Activated CD4-positive, alpha-beta T cell treated with anti-CD3 and anti-CD28 coated beads for 48 hours (primary cell): ENCODE results near the gene ULK4.

ENCODE experiments used
- DNase-seq: peaks from one replicate; pipeline ENCODE4 v3.0.0-alpha.2; 2020

Gene ULK4

GRCh38 chr3:41243183-41243582 is 718.7 kb downstream of the ULK4 start:
- DNase-seq, result no peak

DNA sequence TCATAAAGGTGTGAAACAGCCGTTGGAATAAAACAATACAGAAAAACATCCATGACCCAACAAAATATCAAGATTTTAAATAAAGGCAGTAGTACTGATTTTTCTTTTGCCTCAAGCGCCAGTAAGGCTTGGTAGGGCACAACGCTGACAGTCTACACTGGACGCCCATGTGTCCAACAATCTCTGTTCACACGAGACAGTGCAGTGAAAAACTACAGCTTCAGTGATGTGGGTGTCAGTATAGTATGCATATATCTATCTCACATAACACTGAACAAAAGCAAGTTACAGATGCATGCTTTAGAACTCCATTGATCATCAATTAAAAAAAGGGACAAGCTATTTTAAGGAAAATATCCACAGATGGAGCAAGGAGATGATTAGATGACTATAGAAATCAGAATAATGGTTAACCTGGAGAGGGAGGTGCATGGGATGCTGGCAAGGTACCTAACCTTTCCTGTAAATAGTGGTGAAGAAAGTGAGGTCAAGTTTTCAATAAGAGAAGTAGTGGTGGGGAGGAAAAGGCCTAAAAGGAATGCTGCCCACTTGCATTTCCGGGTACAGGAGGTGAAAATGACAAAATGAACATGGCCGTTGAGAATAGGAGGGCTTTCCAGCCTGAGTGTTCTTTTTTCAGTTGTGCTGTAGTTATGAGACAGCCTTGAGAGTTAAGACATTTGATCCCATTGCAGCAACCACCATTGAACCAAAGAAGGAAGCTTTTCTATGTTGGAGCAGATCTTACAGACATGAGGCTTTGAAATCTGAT is 719.9 kb downstream of the ULK4 start:
- DNase-seq, result no peak

DNA sequence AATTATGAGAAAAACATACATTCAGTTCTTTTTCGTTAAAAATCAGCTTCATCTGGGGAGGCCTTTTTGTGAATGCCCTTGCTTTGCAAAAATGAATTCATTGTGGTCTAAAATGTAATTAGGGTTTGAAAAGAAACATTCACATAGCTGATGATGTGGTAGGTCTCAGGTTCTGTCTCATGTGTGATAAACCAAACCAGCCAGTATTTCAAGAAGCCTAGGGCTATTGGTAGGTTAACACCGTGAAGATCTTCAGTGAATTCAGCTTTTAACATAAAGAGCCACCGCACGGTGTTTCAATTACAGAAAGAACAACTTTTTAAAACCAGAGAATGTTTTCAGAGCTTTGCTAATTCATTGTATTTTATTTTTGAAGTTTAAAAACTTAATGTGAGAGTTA is 720.7 kb downstream of the ULK4 start:
- no peak for DNase-seq

GRCh38 chr3:41239587-41239986 is 722.3 kb downstream of the ULK4 start:
- no peak for DNase-seq

- no peak for DNase-seq
These were observed 724.0 kb downstream of the ULK4 start for GRCh38 chr3:41237907-41238306.

GRCh38 chr3:41236228-41236627 is 725.7 kb downstream of the ULK4 start:
- no peak for DNase-seq

- no peak for DNase-seq
These were observed 726.8 kb downstream of the ULK4 start for GRCh38 chr3:41234823-41235721.

GRCh38 chr3:41224120-41224806 is 737.6 kb downstream of the ULK4 start:
- DNase-seq, result no peak

DNA sequence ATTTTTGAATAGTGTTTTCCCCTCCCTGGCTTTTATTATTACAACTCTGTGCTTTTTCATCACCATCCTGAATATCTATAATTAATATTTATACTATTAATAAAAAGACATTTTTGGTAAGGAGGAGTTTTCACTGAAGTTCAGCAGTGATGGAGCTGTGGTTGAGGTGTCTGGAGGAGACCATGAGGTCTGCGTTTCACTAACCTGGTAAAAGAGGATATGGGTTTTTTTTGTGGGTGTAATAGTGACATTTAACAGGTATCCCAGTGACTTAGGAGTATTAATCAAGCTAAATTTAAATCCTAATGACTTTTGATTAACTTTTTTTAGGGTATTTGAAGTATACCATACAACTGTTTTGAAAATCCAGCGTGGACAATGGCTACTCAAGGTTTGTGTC is 738.2 kb downstream of the ULK4 start:
- DNase-seq, result no peak

DNA sequence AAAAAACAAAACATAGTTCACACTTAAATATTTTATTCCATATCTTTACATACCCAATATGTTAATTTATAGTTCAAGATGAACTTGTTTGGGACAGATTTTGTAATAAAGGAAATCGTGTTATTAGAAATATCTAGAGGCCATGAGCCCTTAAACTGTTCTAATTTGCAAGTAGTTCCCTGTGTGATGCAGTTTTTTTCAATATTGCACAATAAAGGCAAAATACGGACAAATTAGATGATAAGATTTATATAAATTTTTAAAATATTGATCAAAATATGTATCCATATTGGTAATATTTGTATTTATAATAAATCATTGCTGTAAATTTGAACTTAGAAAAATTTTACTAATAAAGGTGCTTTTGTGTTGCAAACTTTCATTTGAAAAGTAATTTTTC is 738.8 kb downstream of the ULK4 start:
- DNase-seq, result no peak

GRCh38 chr3:41222501-41222900 is 739.4 kb downstream of the ULK4 start:
- DNase-seq, result no peak

DNA sequence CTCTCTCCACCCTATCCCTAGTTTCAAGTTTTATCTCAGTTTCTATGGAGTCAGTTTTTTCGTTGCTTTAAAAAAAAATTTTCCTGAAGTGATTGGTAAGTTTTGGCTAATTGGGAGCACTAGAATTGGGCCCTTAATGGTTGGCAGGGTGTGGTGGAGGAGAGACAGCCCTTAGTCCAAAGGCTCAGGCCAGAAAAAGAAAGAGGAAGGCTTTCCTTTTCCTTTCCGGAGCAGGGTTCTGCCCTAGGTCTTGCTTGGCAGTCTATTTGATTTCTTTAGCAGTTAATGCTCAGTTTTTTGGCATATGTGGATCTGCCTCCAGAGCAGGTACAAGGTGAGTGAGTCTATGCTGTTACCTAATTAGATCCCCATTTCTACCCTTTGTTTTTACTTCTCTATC is 739.9 kb downstream of the ULK4 start:
- DNase-seq, result no peak

GRCh38 chr3:41220906-41221677 is 740.8 kb downstream of the ULK4 start:
- no peak for DNase-seq

GRCh38 chr3:41219424-41219823 is 742.5 kb downstream of the ULK4 start:
- DNase-seq, result no peak

- DNase-seq, result no peak
These were observed 744.9 kb downstream of the ULK4 start for GRCh38 chr3:41216993-41217392.

- DNase-seq, result no peak
These were observed 745.5 kb downstream of the ULK4 start for GRCh38 chr3:41216422-41216821.

GRCh38 chr3:41213588-41213987 is 748.3 kb downstream of the ULK4 start:
- no peak for DNase-seq

- DNase-seq, result no peak
These were observed 749.8 kb downstream of the ULK4 start for GRCh38 chr3:41212088-41212487.

DNA sequence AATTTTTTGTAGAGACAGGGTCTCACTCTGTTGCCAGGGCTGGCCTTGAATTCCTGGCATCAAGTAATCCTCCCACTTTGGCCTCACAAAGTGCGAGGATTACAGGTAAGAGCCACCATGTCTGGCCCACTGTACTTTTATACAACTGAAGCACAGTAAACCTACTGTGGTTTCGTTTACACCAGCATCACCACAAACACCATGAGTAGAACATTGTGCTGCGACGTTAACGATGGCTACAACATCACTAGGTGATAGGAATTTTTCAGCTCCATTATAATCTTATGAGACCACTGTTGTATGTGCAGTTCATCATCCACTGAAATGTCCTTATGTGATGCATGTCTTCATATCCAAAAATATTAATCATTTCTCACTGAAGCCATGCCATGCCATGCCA is 750.9 kb downstream of the ULK4 start:
- DNase-seq, result no peak

DNA sequence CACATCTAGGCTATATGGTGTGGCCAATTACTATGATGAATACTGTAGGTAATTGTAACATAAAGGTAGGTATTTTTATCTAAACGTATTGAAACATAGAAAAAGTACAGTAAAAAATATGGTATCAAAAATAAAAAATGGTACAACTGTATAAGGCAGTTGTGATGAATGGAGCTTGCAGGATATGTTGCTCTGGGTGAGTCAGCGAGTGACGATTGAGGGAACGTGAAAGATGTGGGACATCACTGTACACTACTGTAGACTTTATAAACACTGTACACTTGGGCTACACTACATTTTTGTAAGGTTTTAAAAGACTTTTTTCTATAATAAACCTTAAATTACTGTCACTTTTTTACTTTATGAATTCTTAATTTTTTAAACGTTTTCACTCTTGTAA is 752.3 kb downstream of the ULK4 start:
- no peak for DNase-seq

GRCh38 chr3:41208507-41209220 is 753.2 kb downstream of the ULK4 start:
- no peak for DNase-seq

- DNase-seq, result no peak
These were observed 754.5 kb downstream of the ULK4 start for GRCh38 chr3:41207355-41207754.
